ENCODE measurements around the gene ATP5PO. TPM values are rescaled to one million over a fixed set of nuclear protein-coding genes. Genes with fewer than 3 reads are reported as not detected.

The ATP5PO gene
- total RNA-seq, 2 experiments from 2014 or later: 234 to 241 TPM

- no peak overlapping the region for H3K4me3 Mint-ChIP-seq
- ChIA-PET POLR2A (no interaction called here), CTCF (no interaction called here)
- no peak overlapping the region for H3K27ac Mint-ChIP-seq
- intact Hi-C loops (cut with micrococcal nuclease): no loop called here
- TF ChIP-seq, protein P1, sequence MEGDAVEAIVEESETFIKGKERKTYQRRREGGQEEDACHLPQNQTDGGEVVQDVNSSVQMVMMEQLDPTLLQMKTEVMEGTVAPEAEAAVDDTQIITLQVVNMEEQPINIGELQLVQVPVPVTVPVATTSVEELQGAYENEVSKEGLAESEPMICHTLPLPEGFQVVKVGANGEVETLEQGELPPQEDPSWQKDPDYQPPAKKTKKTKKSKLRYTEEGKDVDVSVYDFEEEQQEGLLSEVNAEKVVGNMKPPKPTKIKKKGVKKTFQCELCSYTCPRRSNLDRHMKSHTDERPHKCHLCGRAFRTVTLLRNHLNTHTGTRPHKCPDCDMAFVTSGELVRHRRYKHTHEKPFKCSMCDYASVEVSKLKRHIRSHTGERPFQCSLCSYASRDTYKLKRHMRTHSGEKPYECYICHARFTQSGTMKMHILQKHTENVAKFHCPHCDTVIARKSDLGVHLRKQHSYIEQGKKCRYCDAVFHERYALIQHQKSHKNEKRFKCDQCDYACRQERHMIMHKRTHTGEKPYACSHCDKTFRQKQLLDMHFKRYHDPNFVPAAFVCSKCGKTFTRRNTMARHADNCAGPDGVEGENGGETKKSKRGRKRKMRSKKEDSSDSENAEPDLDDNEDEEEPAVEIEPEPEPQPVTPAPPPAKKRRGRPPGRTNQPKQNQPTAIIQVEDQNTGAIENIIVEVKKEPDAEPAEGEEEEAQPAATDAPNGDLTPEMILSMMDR (IDR thresholded peaks at IDR 0.05): no peak
- DNase-seq: no peak
- H3K27me3 Mint-ChIP-seq: no peaks in the 10 kb centered on the region
- ATAC-seq: peak; percentile 47
- no peaks in the 10 kb centered on the region for H3K4me1 Mint-ChIP-seq (ENCODE audit: low read depth)
- H3K9me3 Mint-ChIP-seq: no peaks in the 10 kb centered on the region
- no peaks in the 10 kb centered on the region for H3K36me3 Mint-ChIP-seq (ENCODE audit: low read depth)
These were observed 60.4 kb downstream of the ATP5PO start for GRCh38 chr21:33855190-33855589.

DNA sequence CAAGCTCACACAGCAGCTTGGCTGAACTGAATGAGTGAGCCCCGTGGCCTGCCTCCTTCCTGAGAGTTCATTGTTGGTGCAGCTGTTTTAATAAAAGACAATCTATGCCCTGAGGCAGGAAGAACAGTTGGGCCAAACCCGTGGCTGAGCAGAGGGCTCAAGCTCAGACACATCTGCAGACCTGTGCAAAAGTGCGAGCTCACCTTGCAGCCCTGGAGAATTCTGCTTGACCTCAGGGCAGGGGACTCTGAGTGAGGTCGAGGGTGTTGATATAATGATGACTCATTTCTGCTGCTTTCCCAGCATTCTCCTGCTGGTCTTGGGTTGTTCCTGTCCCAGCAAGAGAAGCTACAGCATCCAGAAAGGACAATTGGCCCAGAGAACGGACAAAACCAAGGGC is 61.0 kb downstream of the ATP5PO start:
- Mint-ChIP-seq H3K9me3 (no peaks in the 10 kb centered on the region), H3K27ac (no peak overlapping the region), H3K36me3 (ENCODE audit: low read depth) (no peaks in the 10 kb centered on the region), H3K27me3 (no peaks in the 10 kb centered on the region), H3K4me3 (no peak overlapping the region), H3K4me1 (ENCODE audit: low read depth) (no peaks in the 10 kb centered on the region)
- POLR2A ChIA-PET: no interaction called here
- ATAC-seq: no peak
- TF ChIP-seq, protein P1 (IDR thresholded peaks at IDR 0.05): no peak
- no peak for DNase-seq
- CTCF ChIA-PET: no interaction called here
- intact Hi-C loops (cut with micrococcal nuclease): no loop called here

Other genes with a start within 250 kb of the ATP5PO start
- gene MRPS6, start 157.8 kb upstream of the ATP5PO start, total RNA-seq: 10 to 100 TPM; 93.9 to 95.2 TPM
- 10 to 100 TPM; 21.1 to 21.9 TPM for gene SLC5A3, start 157.8 kb upstream of the ATP5PO start, total RNA-seq